IPS-20b (cell line): Measurements from ENCODE around the gene KISS1.

Source experiments
- H3K27ac ChIP-seq: one replicate; pipeline ENCODE4 v1.5.1; 2013; ENCODE audit warnings: low read length
- H3K27me3 ChIP-seq: 2 replicates; pipeline ENCODE4 v1.6.1; 2013; ENCODE audit warnings: mild to moderate bottlenecking, low read length, inconsistent platforms; ENCODE audit not compliant: insufficient read depth
- H3K36me3 ChIP-seq: 2 replicates; pipeline ENCODE4 v1.6.1; 2013; ENCODE audit warnings: low read depth, mild to moderate bottlenecking, inconsistent platforms, low read length, moderate library complexity; ENCODE audit not compliant: insufficient read depth
- H3K4me1 ChIP-seq: 2 replicates; pipeline ENCODE4 v1.6.1; 2013; ENCODE audit warnings: mild to moderate bottlenecking, control low read depth, inconsistent platforms, low read length, moderate library complexity; ENCODE audit not compliant: insufficient read depth
- H3K4me3 ChIP-seq: 2 replicates; pipeline ENCODE4 v1.5.1; 2013; ENCODE audit warnings: mild to moderate bottlenecking, low read length, inconsistent platforms
- H3K9ac ChIP-seq: 2 replicates; pipeline ENCODE4 v1.6.1; 2013; ENCODE audit warnings: low read depth, mild to moderate bottlenecking, inconsistent platforms, low read length, moderate library complexity
- H3K9me3 ChIP-seq: 2 replicates; pipeline ENCODE4 v1.6.1; 2013; ENCODE audit warnings: mild to moderate bottlenecking, low read depth, low read length, inconsistent platforms; ENCODE audit not compliant: insufficient read depth

Gene KISS1

GRCh38 chr1:204141131-204141530 is 55.2 kb downstream of the KISS1 start:
- Histone ChIP-seq H3K9ac (no peak overlapping the region), H3K36me3 (no peaks in the 10 kb centered on the region; the same call in 1 of the 2 replicates), H3K27me3 (no peaks in the 10 kb centered on the region), H3K4me3 (no peak overlapping the region), H3K27ac (no peak overlapping the region), H3K9me3 (no peaks in the 10 kb centered on the region), H3K4me1 (no peaks in the 10 kb centered on the region)
